GM12891 (cell line): ENCODE data around the gene TALDO1.

ENCODE experiments used
- DNase-seq: peaks from one replicate; pipeline ENCODE4 v3.0.0; 2011; ENCODE audit warnings: low spot score; ENCODE audit not compliant: insufficient read length
- FAIRE-seq: peaks from 2 replicates; lab custom pipeline; 2011; peaks lifted over from hg19 to GRCh38; lab: Jason Lieb, UNC
- PAX5 ChIP-seq: IDR thresholded peaks from 2 replicates; pipeline ENCODE4 v1.6.1; 2011; ENCODE audit warnings: low read length, moderate library complexity, mild to moderate bottlenecking; ENCODE audit not compliant: insufficient read depth, severe bottlenecking
- POLR2A ChIP-seq: IDR thresholded peaks from 2 replicates; pipeline ENCODE4 v1.6.1; 2011; ENCODE audit warnings: low read depth, low read length, control low read depth
- POLR2AphosphoS5 ChIP-seq: IDR thresholded peaks from 2 replicates; pipeline ENCODE4 v1.6.1; 2011; ENCODE audit warnings: low read depth, low read length, control low read depth
- POU2F2 ChIP-seq: IDR thresholded peaks from 2 replicates; pipeline ENCODE4 v1.6.1; 2011; ENCODE audit warnings: low read depth, mild to moderate bottlenecking, control low read depth, low read length, moderate library complexity
- SPI1 ChIP-seq: IDR thresholded peaks from 2 replicates; pipeline ENCODE4 v1.6.1; 2011; ENCODE audit warnings: low read depth, low read length, control low read depth
- TAF1 ChIP-seq: IDR thresholded peaks from 2 replicates; pipeline ENCODE4 v1.6.1; 2011; ENCODE audit warnings: low read depth, low read length, control low read depth

TALDO1 gene

GRCh38 chr11:792873-793272 lies 45.6 kb downstream of the TALDO1 start:
- TF ChIP-seq TAF1 (no peak), POLR2AphosphoS5 (no peak), SPI1 (no peak), PAX5 (no peak), POU2F2 (no peak), POLR2A (no peak)
- FAIRE-seq (no peak), DNase-seq (no peak)

DNA sequence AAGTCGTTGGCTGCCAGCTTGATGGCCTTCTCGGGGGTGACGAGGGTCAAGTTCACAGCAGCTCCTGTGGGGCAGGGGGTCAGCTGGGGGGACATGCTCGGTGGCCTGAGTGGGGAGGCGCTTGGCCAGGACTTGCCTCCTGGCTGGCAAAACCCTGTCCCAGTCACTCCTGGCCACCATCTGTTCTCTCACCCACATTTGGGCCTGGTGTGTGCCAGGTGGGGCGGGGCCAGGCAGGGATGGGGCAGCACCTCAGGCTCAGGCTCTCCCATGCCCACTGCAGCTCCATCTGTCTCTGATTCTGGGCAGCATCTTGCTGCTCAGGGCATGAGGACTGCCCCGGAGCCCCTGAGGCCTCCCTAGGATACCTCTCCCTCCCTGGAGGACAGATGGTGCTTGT lies 46.3 kb downstream of the TALDO1 start:
- DNase-seq: no peak
- no peak for FAIRE-seq
- TF ChIP-seq TAF1: no peak
- TF ChIP-seq POLR2A: no peak
- TF ChIP-seq PAX5: no peak
- TF ChIP-seq SPI1: no peak
- no peak for TF ChIP-seq POU2F2
- no peak for TF ChIP-seq POLR2AphosphoS5

DNA sequence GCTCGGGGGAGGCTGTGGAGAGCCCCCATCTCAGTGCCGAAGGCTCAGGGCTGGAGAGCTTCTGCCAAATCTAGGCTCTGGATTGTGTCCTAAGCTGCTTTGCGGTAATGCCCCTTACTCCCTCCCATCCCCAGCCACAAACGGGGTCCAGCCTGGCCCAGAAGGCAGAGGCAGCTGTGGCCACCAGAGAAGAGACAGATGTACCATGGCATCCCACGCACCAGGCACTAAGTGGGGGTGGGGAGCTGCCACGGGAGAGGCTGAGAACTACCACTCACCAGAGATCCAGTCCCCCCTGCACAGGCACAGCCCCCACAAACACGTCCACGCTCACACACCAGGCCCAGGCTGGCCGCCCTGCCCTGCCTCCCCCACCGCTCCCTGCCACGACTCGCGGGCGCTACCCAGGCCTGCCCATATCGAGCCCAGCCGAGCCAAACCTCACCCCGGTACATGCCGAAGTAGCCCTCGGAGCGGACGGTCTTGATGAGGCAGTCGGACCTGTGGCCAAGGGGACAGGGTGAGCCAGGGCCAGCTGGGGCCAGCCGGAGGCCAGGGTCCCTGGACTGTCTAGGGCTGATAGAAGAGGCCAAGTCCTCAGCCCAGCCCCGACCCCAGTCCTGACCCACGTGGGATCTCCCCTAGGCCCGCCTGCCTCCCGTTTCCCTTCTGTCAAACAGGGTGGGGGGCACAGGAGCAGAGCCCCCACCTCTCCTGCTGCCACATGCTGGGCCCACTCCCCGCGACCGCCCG lies 46.9 kb downstream of the TALDO1 start:
- no peak for DNase-seq
- TF ChIP-seq SPI1: no peak
- TF ChIP-seq POLR2AphosphoS5: no peak
- TF ChIP-seq POLR2A: no peak
- TF ChIP-seq TAF1: no peak
- TF ChIP-seq PAX5: no peak
- no peak for TF ChIP-seq POU2F2
- FAIRE-seq: no peak

- no peak for TF ChIP-seq TAF1
- no peak for TF ChIP-seq POLR2A
- no peak for TF ChIP-seq POU2F2
- no peak for TF ChIP-seq SPI1
- TF ChIP-seq POLR2AphosphoS5: no peak
- TF ChIP-seq PAX5: no peak
- no peak for DNase-seq
- FAIRE-seq: no peak
Observed at GRCh38 chr11:794766-795633, 47.7 kb downstream of the TALDO1 start.

GRCh38 chr11:795634-796564 lies 48.6 kb downstream of the TALDO1 start:
- DNase-seq (peak; percentile 99), FAIRE-seq (peak; percentile 90)
- TF ChIP-seq PAX5 (no peak), TAF1 (no peak), POU2F2 (no peak), POLR2A (peak; percentile 61), SPI1 (no peak), POLR2AphosphoS5 (peak; percentile 63)

- DNase-seq: no peak
- TF ChIP-seq SPI1: no peak
- no peak; the same call in 1 of the 2 replicates for TF ChIP-seq POLR2A
- TF ChIP-seq POLR2AphosphoS5: no peak
- no peak for TF ChIP-seq PAX5
- no peak for TF ChIP-seq TAF1
- no peak for TF ChIP-seq POU2F2
- FAIRE-seq: no peak
Observed at GRCh38 chr11:796565-797295, 49.5 kb downstream of the TALDO1 start.

DNA sequence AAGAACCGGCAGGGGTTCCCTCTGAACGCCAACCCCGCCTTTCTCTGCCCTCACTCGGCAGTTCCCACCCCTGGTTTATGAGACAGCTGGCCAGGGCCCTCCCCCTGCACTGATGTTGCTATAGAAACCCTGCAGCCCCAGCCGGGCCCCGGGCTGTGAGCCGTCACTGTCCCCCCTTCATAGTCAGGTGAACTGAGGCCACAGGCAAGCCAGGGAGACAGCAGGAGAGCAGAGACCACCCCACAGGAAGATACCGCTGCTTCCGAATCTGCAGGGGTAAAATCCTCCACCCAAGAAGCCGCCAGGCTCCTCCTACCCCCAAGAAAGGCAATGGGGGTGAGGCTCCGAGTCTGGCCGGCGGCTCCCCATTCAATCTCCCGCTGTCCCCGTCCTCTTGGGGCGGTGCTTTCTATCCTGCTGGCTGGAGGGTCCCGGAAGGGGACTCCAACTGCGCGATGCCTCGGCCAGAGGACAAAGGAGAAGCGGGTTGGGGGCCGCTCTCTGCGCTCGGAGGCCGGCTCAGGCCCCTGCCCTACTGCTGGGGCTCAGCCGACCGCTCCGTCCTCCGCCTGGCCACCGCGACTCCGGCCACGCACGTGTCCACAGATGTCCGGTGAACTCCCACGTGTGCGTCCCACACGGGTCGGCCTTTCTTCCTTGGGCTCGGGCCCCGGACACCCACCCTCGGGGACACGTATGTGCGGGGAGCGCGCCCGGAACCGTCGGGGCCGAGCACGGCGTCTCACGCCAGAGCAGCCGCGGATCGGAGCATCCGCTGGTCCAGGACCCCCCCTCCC lies 50.2 kb downstream of the TALDO1 start:
- DNase-seq: peak; percentile 87
- TF ChIP-seq PAX5 (no peak), SPI1 (peak; percentile 31; the same call in 1 of the 2 replicates), TAF1 (0 out of 2 replicates have a peak, but pooled peaks have one; percentile 3)
- FAIRE-seq: peak; percentile 91
